ENCODE data around the gene CRYBA1.
"Not testable (repeated sequence)": the region's sequence is repeated elsewhere in the genome, so short reads cannot be mapped to it uniquely, and the experiment has no call there.

Gene CRYBA1

DNA sequence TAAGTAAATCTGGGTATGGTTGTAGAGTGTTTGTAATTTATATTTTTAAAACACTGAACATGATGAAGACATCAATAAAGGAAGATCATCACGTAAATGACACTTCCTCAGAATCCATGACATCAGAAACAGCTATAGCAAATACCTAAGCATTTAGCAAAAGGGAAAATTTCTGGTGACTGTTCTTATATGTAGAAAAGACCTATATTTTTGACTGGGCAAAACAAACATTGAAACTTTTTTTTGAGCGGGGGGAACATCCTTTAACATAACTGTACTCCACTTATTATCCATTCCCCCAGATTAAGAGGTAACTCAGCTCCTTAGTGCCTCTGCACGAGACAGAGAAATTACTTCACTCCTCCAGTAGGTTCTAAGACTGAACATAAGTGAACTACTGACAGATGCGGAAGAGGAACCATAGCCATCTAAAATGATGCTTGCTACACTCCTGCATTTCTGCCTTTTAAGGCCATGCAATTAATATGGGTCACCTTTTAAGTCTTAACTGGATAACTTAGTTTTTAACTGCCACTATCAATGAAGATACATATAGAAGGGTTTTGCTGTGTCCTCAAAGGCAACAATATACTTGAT, 9.4 kb downstream of the CRYBA1 start:
- no peak overlapping the region for H3K4me3 ChIP-seq (ENCODE audit: low read depth, low read length)
- TF ChIP-seq, protein P1, sequence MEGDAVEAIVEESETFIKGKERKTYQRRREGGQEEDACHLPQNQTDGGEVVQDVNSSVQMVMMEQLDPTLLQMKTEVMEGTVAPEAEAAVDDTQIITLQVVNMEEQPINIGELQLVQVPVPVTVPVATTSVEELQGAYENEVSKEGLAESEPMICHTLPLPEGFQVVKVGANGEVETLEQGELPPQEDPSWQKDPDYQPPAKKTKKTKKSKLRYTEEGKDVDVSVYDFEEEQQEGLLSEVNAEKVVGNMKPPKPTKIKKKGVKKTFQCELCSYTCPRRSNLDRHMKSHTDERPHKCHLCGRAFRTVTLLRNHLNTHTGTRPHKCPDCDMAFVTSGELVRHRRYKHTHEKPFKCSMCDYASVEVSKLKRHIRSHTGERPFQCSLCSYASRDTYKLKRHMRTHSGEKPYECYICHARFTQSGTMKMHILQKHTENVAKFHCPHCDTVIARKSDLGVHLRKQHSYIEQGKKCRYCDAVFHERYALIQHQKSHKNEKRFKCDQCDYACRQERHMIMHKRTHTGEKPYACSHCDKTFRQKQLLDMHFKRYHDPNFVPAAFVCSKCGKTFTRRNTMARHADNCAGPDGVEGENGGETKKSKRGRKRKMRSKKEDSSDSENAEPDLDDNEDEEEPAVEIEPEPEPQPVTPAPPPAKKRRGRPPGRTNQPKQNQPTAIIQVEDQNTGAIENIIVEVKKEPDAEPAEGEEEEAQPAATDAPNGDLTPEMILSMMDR (conservative IDR thresholded peaks at IDR 0.05; ENCODE audit: low read depth, low read length) = no peak
- DNase-seq (ENCODE audit: low read depth) = no peak

DNA sequence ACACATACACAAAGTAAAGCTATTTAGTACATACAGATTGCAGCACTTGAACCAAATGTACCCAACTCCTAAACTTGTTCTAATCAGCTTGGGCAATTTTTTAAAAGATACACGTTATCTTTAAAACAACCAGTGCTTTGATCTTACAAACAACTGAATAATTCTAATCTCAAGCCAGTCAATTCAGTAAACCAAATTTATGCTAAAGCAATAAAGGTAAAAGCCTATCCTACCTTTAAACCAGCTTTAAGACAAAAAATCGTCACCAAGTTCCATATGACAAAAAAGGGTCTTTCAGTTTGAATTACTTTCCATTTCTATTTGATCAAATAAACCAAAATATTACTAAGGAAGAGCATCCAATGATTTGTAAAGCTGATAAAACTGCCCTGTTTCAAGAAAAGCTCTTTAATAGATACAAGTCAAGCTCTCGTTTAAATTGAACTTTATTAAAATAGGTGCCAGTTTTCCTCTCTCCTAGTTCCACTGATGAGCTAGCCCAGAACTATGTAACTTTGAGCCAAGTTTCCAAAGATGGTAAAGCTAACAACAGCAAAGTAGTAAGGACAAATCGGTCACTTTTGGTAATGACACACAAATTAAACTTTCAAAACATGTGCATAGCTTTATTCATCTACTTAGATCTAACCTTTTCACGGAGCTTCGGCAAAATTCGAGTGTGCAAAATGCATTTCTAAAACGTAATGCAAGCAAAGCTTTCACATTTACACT, 10.2 kb downstream of the CRYBA1 start:
- TF ChIP-seq, protein P1 (conservative IDR thresholded peaks at IDR 0.05; ENCODE audit: low read depth, low read length) = no peak
- peak; percentile 22 for DNase-seq (ENCODE audit: low read depth)
- no peak overlapping the region for H3K4me3 ChIP-seq (ENCODE audit: low read depth, low read length)

DNA sequence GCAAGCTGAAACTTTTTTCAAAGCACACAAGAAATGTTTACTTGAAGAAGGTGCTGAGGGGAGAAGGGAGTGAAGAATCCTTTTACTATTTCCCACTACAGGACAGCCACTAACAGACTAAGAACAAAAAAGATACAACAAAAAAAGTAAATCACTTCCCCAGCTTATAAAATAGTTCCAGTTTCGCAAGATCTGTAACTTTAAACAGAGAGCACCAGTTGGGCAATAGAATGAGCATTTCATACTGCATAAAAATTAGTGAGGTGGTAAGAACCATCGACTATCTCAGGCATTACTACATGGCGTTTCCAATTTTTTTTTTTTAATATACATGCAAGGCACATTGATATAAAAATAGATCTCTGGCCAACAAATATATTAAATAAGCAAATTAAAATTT, 11.1 kb downstream of the CRYBA1 start:
- TF ChIP-seq, protein P1 (conservative IDR thresholded peaks at IDR 0.05; ENCODE audit: low read depth, low read length) = no peak
- H3K4me3 ChIP-seq (ENCODE audit: low read depth, low read length) = no peak overlapping the region
- peak; percentile 57 for DNase-seq (ENCODE audit: low read depth)

DNA sequence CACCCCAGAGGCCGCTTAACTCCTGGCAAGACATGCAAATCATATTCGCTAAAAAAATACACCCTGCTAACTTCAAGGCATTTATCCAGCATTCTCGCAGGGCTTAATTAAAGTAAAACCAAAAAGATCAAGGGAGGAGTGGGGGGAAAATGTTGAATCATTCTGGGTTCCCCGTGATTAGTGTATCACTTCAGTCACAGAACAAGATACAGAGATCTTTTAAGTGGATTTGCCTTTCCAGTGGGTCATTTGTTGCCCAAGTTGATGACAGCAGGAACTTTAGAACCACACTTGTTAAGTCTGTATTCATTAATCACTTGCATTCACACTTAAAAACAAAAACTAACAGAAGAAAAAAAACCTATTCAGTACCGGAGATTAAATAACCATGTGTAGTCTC, 17.3 kb downstream of the CRYBA1 start:
- no peak overlapping the region for H3K4me3 ChIP-seq (ENCODE audit: low read depth, low read length)
- no peak for DNase-seq (ENCODE audit: low read depth)
- TF ChIP-seq, protein P1 (conservative IDR thresholded peaks at IDR 0.05; ENCODE audit: low read depth, low read length) = no peak

DNA sequence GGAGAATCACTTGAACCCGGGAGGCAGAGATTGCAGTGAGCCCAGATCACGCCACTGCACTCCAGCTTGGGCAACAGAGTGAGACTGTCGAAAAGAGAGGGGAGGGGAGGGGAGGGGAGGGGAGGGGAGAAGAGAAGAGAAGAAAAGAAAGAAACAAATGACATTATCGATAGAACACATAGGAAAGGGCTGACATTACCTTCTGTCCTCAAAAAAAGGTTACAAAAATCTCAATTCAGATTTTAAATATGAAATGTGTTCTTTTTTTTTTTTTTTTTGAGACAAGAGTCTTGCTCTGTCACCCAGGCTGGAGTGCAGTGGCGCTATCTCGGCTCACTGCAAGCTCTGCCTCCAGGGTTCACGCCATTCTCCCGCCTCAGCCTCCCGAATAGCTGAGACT, 25.3 kb downstream of the CRYBA1 start:
- not testable (repeated sequence) for DNase-seq (ENCODE audit: low read depth); H3K4me3 ChIP-seq (ENCODE audit: low read depth, low read length)

DNA sequence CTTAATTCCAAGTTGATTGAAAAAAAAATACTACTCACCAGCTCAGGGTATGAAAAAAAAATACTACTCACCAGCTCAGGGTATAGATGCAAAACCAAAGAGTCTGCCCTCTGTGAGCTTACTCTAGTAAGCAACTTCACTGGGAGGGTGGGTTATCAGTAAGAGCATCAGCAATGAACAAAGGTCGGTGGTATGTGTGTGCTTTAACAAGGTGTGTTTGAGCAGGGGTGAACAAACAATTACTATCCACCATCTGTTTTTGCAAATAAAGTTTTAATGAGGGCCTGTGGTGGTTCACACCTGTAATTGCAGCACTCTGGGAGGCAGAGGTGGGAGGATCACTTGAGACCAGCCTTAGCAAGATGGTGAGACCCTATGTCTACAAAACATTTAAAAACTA, 27.3 kb downstream of the CRYBA1 start:
- H3K4me3 ChIP-seq (ENCODE audit: low read depth, low read length) = no peak overlapping the region
- no peak for DNase-seq (ENCODE audit: low read depth)
- TF ChIP-seq, protein P1 (conservative IDR thresholded peaks at IDR 0.05; ENCODE audit: low read depth, low read length) = no peak

DNA sequence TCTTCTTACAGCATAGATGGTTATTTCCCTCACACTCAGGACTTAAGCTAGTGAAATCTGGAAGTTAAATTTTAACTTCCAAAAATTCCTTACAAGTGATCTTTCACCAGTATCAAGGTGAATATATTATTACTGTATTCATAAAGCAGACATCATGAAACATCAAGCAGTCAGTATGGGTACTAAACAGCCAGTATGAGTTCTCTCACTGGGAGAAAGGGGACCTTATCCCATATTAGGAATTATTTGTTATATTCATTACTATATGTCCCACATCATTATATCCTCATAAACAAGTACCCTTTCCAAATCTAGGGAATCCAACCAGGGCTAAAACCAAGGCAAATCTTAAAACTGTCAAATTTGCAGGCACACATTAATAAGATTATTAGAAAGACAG, 32.0 kb downstream of the CRYBA1 start:
- TF ChIP-seq, protein P1 (conservative IDR thresholded peaks at IDR 0.05; ENCODE audit: low read depth, low read length) = no peak
- DNase-seq (ENCODE audit: low read depth) = no peak
- H3K4me3 ChIP-seq (ENCODE audit: low read depth, low read length) = no peak overlapping the region

Measured in choroid plexus epithelial cell (primary cell).